ENCODE data around the gene PTPRU.

PTPRU gene

DNA sequence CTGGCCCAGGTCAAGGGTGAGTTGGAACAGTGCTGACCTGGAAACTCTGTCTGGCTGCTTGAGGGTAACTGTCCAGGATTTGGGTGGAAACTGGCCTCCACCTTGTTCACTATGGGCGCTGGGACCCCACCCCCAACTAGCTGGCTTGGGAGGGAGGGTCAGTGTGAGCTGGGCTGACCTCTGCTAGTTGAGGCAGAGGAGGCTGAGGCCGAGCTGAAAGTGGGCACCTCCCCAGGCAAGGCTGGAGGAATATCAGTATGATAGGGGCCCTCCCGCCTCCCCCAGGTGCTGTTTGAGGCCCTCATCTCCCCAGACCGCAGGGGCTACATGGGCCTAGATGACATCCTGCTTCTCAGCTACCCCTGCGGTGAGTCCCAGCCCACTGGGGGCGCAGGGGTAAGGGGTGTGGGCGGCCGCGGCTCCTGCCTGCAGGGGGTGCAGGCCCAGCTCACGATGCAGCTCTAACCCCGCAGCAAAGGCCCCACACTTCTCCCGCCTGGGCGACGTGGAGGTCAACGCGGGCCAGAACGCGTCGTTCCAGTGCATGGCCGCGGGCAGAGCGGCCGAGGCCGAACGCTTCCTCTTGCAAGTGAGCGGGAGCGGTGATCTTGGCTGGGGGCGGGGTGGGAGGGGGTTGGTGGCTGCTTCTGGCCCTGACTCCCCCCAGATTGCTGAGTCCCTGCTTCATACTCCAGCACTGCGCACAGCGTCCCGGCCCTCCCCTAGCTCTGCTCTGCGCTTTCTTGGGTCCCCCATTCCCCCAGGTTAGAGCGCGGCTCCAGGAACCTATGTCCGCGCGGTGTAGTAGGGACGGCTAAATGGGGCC, 22.9 kb downstream of the PTPRU start:
- intact Hi-C loops (cut with DNase I) = no loop called here
- peak in 1 of 10 donors; percentile 72 for DNase-seq

DNA sequence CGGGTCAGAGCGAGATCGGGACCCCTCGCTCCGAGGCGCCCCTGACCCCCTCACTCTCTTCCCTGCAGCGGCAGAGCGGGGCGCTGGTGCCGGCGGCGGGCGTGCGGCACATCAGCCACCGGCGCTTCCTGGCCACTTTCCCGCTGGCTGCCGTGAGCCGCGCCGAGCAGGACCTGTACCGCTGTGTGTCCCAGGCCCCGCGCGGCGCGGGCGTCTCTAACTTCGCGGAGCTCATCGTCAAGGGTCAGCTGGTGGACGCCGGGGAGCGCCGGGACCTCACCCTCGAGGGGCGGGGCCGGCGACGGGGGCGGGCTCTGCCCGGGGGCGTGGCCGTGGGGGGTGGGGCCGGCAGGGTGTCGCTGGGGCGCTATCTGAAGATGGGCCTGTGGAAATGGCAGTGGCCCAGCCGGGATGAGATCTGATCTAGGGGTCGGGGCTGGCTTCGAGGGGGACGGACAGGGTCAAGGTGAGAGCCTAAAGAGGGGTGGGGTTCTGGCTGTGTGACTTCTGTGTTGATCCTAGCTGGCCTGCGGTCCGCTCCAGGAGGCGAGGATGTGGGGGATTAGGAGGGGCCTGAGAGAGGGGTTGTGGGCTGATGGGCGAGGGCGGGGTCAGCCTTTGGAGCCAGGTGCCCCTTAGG, 23.6 kb downstream of the PTPRU start:
- intact Hi-C loops (cut with DNase I) = no loop called here
- peak in 7 of 10 donors; percentile 35 to 91 (median 65) for DNase-seq

DNA sequence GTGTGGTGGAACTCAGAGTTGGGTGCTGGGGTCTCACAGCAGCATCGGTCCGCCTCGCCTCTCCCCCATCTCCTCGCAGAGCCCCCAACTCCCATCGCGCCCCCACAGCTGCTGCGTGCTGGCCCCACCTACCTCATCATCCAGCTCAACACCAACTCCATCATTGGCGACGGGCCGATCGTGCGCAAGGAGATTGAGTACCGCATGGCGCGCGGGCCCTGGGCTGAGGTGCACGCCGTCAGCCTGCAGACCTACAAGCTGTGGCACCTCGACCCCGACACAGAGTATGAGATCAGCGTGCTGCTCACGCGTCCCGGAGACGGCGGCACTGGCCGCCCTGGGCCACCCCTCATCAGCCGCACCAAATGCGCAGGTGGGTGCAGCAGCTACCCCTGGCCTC, 24.2 kb downstream of the PTPRU start:
- intact Hi-C loops (cut with DNase I) = no loop called here
- peak in 2 of 10 donors; percentile 83 to 87 for DNase-seq

DNA sequence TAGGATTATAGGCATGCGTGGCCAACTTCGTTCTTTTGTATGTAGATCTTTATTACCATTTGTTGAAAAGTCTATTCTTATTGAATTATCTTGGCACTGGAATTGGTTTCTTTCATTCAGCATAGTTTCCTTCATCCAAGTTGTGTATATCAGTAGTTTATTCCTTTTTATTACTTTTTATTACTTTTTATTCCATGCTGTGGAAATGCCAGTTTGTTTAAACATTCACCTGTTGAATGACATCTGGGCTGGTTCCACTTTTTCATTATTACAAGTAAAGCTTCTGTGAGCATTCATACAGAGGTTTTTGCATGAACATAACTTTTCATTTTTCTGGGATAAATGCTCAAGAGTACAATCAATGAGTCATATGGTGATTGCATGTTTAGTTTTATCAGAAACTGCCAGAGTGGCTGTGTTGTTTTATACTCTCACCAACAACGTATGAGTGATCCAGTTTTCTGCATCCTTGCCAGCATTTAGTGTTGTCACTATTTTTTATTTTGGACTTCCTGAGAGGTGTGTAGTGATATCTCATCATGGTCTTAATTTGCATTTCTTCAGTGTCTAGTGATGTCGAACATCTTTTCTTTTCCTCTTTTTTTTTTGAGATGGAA, 28.6 kb downstream of the PTPRU start:
- DNase-seq = no peak
- intact Hi-C loops (cut with DNase I) = no loop called here

DNA sequence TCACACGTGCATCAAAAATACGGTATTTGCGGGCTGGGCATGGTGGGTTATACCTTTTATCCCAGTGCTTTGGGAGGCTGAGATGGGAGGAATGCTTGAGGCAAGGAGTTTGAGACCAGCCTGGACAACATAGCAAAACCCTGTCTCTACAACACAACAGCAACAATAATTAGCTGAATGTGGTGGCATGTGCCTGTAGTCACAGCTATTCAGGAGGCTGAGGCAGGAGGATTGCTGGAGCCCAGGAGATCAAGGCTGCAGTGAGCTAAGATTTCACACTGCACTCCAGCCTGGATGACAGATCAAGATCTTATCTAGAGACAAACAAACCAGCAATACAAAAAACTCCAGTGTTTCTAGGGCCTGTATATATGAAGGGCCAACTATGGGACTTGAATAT, 30.6 kb downstream of the PTPRU start:
- no peak for DNase-seq
- intact Hi-C loops (cut with DNase I) = no loop called here

DNA sequence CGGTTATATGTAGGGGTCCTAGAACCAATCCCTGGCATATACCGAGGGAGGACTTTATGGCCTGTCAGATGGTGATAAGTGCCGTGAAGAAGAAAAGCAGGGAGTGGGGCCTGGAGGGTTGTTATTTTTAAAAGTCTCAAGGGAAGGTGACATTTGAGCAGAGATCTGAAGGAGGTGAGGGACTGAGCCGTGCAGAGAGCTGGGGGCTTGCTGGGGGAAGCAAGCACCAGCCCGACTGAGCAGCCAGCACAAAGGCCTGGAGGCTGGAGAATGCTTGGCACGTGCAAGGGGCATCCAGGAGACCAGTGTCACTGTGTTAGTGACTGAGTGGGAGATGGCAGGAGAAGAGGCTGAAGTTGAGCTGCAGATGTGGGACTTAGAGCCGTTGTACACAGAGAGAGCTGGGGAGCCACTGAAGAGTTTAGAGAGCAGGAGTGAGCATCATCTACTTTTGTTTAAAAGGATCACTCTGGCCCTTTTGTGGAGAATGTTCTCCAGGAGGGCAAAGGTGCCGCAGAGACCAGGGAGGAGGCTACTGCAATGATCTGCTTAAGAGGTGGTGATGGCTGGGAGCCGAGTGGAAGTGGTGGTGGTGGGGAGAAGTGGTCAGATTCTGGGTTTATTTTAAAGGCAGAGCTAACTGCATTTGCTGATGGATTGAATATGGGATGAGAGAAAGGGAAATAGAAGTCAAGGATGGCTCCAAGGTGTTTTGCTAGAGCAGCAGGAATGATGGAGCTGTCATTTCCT, 31.2 kb downstream of the PTPRU start:
- peak in 1 of 10 donors; percentile 41 for DNase-seq
- intact Hi-C loops (cut with DNase I) = no loop called here

DNA sequence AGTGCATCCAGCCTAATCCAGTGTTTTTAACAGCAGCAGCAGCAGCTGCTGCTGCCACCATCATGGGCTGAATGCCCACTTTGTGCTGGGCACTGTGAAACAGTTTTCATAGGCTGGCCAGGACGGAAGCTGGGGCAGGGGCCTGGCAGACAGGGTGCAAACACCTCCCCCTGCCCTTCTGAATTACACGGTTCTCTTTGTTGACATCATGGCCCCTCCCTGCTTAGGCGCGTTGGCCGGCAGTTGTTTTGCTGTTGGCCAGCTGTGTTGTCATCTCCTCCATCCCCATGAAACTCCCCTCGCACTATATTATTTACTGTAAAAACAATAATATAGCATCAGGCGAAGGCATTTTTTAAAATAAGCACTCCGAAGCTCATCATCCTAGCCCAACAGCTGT, 33.1 kb downstream of the PTPRU start:
- DNase-seq = peak in 4 of 10 donors; percentile 50 to 92 (median 69)
- intact Hi-C loops (cut with DNase I) = no loop called here

DNA sequence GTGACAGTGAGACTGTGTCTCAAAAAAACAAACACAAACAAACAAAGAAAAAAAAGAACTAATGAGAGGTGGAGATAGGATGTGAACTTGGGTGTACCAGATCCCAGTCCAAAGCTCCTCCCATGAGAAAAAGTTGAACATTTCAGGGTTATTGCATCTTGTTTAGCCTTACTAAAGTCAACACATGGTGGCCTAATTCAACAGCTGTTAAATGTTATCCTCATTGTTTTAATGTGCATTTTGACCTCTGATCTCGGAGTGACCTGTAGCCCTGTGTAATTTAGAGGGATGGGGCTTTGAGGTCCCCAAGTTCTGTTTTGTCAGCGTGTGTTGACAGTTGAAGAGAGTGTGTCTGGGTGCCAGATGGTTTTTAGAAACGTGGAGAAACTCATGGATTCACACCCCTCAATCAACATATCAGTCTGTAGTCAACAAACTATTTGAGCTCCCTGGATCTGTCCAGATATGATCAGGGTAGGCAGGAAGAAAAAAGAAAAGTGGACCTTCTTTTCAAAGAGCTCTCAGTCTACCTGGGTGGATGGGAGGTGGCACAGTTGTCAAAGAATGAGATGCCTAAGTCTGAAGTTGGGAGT, 34.7 kb downstream of the PTPRU start:
- no peak for DNase-seq
- intact Hi-C loops (cut with DNase I) = no loop called here

DNA sequence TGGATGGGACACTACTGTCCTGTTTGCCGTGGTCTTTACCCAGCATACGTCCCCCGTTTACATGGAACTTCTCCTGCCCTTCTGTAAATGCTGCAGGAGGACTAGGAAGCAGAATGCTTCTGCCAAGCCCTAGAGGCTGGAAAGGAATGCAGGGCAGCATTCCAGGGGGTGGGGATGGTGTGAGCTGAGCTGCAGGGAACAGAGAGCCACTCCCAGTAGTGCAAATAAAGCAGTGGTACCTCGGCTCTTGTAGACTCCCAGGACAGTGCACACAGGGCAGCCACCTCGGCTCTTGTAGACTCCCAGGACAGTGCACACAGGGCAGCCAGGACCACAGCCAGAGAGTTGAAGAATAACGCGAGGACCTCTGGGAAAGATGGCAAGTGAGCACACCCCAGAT, 35.4 kb downstream of the PTPRU start:
- intact Hi-C loops (cut with DNase I) = no loop called here
- peak in 3 of 10 donors; percentile 16 to 80 (median 24) for DNase-seq

DNA sequence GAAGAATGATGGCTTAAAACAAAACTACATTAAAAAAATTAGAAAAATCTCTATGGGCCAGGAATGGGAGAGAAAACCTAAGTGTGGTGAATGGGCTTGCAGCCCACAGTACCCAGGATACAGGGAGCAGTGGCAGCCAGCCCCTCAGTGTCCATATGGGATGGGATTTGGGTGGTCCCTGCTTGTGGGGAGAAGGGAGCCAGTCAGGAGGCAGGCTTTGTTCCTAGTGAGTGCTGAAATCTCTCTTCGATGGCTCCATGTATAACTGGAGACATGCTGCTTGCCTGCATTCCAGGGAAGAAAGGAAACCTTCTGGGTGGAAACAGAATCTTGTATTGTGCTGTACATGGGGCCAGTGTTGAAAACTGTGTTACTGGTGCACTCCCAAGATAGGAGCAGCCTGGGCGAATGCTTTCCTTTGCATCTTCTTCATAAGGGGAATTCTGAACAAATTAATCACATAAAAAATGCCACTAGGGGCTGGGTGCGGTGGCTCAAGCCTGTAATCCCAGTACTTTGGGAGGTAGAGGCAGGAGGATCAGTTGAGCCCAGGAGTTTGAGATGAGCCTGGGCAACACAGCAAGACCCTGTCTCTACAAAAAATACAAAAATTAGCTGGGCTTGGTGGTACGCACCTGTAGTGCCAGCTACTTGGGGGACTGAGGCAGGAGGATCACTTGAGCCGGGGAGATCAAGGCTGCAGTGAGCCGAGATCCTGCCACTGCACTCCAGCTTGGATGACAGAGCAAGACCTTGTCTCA, 36.0 kb downstream of the PTPRU start:
- intact Hi-C loops (cut with DNase I) = no loop called here
- peak in 2 of 10 donors; percentile 10 to 25 for DNase-seq

DNA sequence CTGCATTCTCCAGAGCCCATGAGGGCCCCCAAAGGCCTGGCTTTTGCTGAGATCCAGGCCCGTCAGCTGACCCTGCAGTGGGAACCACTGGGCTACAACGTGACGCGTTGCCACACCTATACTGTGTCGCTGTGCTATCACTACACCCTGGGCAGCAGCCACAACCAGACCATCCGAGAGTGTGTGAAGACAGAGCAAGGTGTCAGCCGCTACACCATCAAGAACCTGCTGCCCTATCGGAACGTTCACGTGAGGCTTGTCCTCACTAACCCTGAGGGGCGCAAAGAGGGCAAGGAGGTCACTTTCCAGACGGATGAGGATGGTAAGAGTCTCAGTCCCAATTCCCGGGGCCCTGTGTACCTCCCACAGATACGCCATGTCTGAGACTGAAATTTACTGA, 39.1 kb downstream of the PTPRU start:
- peak in 2 of 10 donors; percentile 36 to 46 for DNase-seq
- intact Hi-C loops (cut with DNase I) = no loop called here

DNA sequence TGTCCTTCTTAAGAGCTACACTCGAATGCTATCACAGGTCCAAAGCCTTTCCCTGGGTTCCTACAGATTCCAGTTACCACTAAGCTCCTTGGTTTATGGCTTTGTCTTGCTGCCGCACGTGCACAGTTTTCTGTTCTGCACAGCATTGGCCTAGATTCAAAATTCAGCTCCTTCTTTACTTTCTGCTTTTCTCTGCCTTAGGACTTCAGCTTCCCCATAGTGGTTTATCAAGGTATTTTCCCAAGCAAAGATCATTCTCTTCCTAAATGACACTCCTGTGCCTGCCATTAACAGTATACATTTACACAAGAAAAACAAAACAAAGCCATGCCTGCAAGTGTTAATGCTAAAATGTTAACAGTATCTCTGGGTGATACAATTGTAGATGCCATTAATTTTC, 41.8 kb downstream of the PTPRU start:
- DNase-seq = no peak
- intact Hi-C loops (cut with DNase I) = no loop called here

DNA sequence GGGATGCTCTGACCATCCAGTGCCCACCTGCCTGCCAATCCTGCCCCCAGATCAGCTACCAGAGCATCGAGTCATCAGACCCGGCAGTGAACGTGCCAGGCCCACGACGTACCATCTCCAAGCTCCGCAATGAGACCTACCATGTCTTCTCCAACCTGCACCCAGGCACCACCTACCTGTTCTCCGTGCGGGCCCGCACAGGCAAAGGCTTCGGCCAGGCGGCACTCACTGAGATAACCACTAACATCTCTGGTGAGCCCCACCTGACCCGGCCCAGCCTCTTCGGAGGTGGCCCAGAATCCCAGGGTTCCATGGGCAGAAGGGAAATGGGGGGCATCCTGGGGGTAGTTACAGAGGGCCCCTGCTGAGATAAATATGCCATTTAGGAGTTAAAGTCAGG, 43.1 kb downstream of the PTPRU start:
- peak in 1 of 10 donors; percentile 72 for DNase-seq
- intact Hi-C loops (cut with DNase I) = no loop called here

DNA sequence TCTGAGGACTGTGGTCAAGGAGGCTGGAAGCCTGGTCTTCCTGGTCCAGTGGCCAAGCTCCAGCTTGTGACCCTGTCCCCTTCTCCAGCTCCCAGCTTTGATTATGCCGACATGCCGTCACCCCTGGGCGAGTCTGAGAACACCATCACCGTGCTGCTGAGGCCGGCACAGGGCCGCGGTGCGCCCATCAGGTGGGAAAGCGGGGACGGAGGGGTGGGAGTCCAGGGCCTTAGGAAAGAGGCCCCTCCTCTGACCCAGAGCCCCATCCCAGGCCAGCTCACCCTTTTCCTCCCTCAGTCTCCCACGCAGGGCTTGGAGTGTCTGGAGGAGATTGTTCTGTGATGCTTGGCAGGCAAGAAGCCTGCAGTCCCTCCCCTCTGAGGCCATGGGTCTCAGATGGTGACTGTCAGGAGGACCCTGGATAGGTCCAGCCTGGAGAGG, 43.6 kb downstream of the PTPRU start:
- DNase-seq = peak in 1 of 10 donors; percentile 72
- intact Hi-C loops (cut with DNase I) = no loop called here

DNA sequence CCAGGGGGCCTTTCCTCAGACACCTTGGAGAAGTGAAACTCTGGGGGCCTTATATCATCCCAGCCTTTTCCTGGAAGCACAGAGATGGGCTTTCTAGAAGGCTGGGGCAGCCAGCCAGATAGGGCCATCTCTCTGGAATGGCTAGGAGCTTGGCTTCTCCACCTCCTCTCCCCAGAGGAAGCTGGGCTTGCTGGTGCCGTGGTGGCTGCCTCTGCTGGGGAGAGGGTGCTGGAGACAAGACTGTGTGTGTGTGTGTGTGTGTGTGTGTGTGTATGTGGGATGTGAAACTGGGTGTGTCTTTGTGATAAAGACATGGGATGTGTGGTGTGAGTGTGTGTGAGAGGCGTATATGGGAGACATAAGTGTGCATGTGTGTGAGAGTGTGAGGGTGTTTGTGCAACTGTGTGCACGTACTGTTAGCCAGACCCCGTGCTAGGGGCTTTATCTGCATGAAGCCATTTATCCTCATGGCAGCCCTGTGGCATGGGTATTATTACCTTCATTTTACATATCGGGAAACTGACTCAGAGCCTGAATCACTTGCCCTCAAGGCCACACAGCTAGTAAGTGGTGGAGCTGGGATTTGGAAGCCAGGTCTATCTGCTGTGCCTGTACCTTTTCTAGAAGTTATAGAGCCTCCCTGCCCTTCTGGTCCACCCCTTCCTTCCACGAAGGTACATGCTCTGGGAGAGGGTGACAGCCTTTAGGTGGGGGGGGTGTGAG, 44.2 kb downstream of the PTPRU start:
- intact Hi-C loops (cut with DNase I) = no loop called here

DNA sequence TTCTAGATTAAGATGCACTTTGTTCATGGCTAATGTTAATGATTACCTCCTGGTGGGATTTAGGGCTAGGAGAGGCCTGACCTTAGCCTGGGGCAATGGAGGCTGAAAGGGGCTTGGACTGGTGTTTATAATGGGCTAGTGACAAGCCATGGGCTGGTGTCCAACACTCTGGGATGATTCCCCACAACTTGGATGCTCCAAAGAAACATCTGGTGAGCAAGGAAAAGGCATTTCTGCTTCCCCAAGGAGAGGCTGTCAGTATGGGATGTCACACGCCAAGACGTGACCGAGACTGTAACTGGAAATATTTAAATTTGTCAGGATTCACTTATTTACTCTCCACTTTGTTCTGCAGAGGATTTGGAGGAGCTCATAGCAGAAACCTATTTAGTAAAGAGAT, 45.2 kb downstream of the PTPRU start:
- peak in 1 of 10 donors; percentile 12 for DNase-seq
- intact Hi-C loops (cut with DNase I) = no loop called here

More for the DNA sequence above, 44.2 kb downstream of the PTPRU start:
- peak in 1 of 10 donors; percentile 35 for DNase-seq

DNA sequence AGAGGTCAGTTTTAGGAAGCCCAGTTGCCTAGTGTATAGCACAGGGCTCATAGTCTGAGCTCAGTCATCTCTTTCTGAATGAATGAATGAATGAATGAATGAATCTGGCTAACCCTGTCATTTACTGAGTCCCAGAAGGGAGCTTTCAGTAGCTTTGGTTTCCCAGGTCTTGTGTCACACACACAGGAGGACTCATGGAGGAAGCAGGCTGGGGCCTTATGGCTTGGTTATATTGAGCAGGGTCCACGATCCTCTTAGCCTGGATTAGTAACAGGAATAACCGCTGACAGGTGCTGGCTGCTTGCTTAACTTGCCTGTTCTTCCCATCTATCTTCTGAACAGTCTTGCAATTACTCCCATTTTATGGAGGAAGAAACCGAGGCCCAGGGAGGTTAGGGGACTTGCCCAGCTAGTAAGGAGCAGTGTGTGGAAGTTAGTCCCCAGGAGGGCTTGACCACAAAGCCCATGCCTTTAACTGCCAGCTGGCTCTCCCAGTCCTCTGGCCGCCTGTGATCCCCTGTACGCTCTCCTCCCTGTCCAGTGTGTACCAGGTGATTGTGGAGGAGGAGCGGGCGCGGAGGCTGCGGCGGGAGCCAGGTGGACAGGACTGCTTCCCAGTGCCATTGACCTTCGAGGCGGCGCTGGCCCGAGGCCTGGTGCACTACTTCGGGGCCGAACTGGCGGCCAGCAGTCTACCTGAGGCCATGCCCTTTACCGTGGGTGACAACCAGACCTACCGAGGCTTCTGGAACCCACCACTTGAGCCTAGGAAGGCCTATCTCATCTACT, 46.0 kb downstream of the PTPRU start:
- peak in 1 of 10 donors; percentile 77 for DNase-seq
- intact Hi-C loops (cut with DNase I) = no loop called here
